ENCODE results near the gene FAM131C.

DNA sequence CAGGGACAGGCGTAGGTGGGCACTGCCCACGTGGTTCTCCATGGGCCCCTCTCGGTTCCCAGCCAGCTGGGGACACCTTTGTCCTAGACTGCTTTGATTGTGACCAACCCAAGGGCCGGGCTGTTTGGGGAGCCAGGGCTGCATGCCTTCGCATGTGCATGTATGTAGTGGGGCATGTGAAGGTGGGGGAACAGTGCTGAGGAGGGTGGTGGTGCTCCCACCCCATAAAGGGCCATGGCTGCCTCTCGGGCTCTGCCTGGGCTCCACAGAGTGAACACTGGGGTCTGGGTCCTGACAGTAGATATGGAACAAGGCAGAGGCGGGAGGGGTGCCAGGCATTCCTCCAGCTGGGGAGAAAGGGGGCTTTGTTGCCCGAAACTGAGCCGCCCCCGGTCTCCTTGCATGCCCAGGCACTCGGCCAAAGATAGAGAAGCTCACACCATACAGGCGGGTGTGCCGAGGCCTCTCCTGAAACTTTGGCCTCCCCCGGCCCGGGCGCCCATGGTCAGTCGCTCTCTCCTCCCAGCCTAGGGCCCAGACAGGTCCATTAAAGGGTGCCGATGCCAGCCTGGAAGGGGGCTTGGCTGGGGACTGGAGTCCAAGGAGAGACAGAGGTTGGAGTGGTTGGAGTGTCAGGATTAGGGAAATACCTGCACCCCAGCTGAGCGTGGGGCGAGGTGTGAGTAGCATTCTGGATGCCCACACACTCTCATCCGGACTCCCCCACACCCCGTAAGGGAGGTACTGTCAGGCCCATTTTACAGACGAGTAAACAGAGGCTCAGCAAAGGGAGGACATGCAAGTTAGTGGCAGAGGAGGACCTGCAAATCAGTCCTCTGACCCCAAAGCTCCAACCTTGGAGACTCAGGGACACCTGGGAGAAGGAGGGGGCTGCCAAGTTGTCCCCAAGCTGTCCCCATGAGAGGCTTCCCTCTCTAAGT lies 41.3 kb upstream of the FAM131C start:
- TF ChIP-seq, protein P1, sequence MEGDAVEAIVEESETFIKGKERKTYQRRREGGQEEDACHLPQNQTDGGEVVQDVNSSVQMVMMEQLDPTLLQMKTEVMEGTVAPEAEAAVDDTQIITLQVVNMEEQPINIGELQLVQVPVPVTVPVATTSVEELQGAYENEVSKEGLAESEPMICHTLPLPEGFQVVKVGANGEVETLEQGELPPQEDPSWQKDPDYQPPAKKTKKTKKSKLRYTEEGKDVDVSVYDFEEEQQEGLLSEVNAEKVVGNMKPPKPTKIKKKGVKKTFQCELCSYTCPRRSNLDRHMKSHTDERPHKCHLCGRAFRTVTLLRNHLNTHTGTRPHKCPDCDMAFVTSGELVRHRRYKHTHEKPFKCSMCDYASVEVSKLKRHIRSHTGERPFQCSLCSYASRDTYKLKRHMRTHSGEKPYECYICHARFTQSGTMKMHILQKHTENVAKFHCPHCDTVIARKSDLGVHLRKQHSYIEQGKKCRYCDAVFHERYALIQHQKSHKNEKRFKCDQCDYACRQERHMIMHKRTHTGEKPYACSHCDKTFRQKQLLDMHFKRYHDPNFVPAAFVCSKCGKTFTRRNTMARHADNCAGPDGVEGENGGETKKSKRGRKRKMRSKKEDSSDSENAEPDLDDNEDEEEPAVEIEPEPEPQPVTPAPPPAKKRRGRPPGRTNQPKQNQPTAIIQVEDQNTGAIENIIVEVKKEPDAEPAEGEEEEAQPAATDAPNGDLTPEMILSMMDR (conservative IDR thresholded peaks at IDR 0.05 in 1 of 2, IDR thresholded peaks at IDR 0.05 in 1 of 2; ENCODE audit: extremely low read depth in 1 of 2, insufficient read depth in 1 of 2, low read depth in 1 of 2, low read length in 2 of 2), result no peak
- no peak for TF ChIP-seq EZH2 (IDR thresholded peaks at IDR 0.05; ENCODE audit: borderline replicate concordance, low read length)

Data from mammary epithelial cell (primary cell).